ENCODE data around the gene TTPAL. TPM values are rescaled to one million over a fixed set of nuclear protein-coding genes. Genes with fewer than 3 reads are reported as not detected.

The TTPAL gene
- total RNA-seq, 1 donor from 2014 or later: 25.5 TPM

GRCh38 chr20:44533928-44534327, 58.3 kb downstream of the TTPAL start:
- no peak for DNase-seq (ENCODE audit: low spot score)

GRCh38 chr20:44536175-44536574, 60.5 kb downstream of the TTPAL start:
- no peak for DNase-seq (ENCODE audit: low spot score)

GRCh38 chr20:44537993-44538392, 62.3 kb downstream of the TTPAL start:
- DNase-seq (ENCODE audit: low spot score): no peak

GRCh38 chr20:44540834-44541233, 65.2 kb downstream of the TTPAL start:
- DNase-seq (ENCODE audit: low spot score): no peak

- no peak for DNase-seq (ENCODE audit: low spot score)
These were observed 66.3 kb downstream of the TTPAL start for GRCh38 chr20:44541992-44542391.

- no peak for DNase-seq (ENCODE audit: low spot score)
These were observed 67.2 kb downstream of the TTPAL start for GRCh38 chr20:44542890-44543289.

GRCh38 chr20:44543358-44543757, 67.7 kb downstream of the TTPAL start:
- DNase-seq (ENCODE audit: low spot score): no peak

Other genes with a start within 250 kb of the TTPAL start
- not detected for gene GDAP1L1, start 228.6 kb upstream of the TTPAL start, total RNA-seq
- gene FITM2, start 164.7 kb upstream of the TTPAL start, total RNA-seq: 7.8 TPM
- gene R3HDML, start 138.8 kb upstream of the TTPAL start, total RNA-seq: not detected
- not detected for gene HNF4A, start 120.2 kb upstream of the TTPAL start, total RNA-seq
- gene SERINC3, start 46.2 kb downstream of the TTPAL start, total RNA-seq: 93.1 TPM
- gene PKIG, start 106.7 kb downstream of the TTPAL start, total RNA-seq: 95.0 TPM
- gene ADA, start 175.8 kb downstream of the TTPAL start, total RNA-seq: 3.6 TPM
- gene CCN5, start 239.5 kb downstream of the TTPAL start, total RNA-seq: 1.1 TPM